H7 (cell line): Measurements from ENCODE around the gene SLX4IP. TPM values are rescaled to one million over a fixed set of nuclear protein-coding genes. Genes with fewer than 3 reads are reported as not detected.

Experiments used
- DNase-seq: peaks from one replicate; pipeline ENCODE4 v3.0.0; 2012
- H3K27me3 ChIP-seq: 2 replicates; pipeline ENCODE4 v1.6.0; 2011; ENCODE audit warnings: mild to moderate bottlenecking, low read length; ENCODE audit not compliant: control insufficient read depth, insufficient read depth
- H3K36me3 ChIP-seq: replicated peaks from 2 replicates; pipeline ENCODE4 v1.5.1; 2011; ENCODE audit warnings: low read length; ENCODE audit not compliant: control insufficient read depth, insufficient read depth
- H3K4me3 ChIP-seq: 2 replicates; pipeline ENCODE4 v1.5.1; 2011; ENCODE audit warnings: low read depth, mild to moderate bottlenecking, control low read depth, low read length, moderate library complexity; ENCODE audit not compliant: insufficient read depth
- total RNA-seq: library from RNA; depleted of rRNA; stranded (reverse); fragments of >200 nt; shearing (Covaris generic); gene quantifications from 2 replicates; pipeline ENCODE4 v1.2.3, GENCODE V29; 2014

The SLX4IP gene
- total RNA-seq, 1 experiment from 2014 or later, result 3.9 TPM

DNA sequence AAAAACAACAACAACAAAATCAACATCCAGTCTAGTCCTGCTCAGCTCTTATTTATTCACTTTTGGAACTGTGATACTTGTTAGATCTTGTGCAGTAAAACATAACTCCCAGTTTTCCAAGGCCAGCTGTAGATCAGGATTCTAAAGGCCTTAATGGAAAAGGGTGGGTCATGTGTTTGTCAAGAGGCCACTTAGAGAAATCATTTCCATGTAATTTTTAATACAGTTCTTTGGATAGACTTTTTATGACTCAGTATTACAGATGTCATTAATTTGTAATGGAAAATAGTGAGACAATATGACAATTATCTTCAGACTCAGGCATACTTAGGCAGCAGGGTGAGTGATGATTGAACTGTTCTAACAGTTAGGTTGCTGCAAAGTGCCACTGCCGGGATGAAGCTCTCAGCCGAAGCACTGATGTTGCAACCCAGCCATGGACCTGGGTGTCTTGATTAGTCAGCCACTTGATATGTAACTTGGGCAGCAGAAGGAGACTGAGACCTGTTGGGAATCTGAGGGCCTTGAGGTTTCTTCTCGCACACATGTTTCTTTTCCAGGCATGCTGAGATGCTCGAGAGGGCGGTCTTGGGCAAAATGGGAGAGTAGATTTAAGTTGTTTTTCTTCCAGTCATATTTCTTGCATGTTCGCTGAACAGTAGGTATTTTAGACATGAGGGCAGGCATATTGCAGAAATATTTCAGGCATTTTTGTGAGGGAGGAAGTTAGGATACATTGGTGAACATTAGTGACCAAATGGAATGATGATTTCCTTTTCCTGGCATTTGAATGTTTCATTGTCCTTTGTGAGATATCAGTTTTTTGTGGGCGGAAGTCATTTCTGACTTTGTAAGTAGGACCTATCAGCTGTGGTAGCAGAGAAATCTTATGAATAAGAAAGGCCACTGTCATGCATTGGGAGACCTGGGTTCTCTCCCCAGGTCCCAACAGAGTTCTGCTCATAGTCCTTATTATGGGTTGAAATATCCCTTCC lies 52.3 kb downstream of the SLX4IP start:
- no peaks in the 10 kb centered on the region for H3K36me3 ChIP-seq
- no peak overlapping the region for H3K4me3 ChIP-seq
- no peaks in the 10 kb centered on the region for H3K27me3 ChIP-seq
- DNase-seq, result no peak

DNA sequence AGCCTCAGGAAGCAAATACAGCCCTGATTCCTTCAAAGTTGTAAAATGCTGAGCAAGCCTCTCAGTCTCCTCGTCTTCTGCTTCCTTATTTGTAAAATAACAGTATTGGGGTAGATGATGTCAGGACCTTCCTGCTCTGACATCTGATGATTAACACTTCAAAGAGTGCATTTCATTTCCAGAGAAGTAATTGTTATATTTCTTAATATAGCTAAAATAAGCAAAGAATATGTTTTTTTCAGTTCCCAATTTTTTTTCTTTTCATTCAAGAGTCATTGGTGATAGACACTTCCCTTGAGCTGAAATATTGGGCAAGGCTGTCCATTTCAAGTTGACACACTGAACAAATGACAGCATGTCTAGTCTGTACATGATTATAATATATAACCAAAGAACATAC lies 53.4 kb downstream of the SLX4IP start:
- H3K36me3 ChIP-seq, result no peaks in the 10 kb centered on the region
- DNase-seq, result no peak
- no peak overlapping the region for H3K4me3 ChIP-seq
- no peaks in the 10 kb centered on the region for H3K27me3 ChIP-seq

DNA sequence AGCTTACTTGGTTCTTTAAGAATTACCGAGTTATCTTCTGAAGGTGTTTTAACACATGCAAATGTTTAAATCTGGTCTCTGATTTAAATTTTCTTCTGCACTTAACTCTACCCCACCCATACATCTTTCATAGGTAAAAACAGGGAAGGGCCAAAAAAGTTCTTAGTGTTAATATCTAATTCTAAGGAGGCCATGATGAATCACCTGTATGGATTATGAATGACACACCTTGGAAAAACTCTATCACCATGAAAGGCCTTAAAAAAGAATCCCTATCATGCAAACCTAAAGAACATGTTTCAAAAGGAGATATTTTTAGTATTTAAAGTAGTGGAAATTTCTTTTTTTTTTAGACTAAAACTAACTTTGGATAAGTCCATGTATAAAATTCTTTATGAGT lies 54.7 kb downstream of the SLX4IP start:
- DNase-seq, result no peak
- no peaks in the 10 kb centered on the region for H3K36me3 ChIP-seq
- no peaks in the 10 kb centered on the region for H3K27me3 ChIP-seq
- no peak overlapping the region for H3K4me3 ChIP-seq

DNA sequence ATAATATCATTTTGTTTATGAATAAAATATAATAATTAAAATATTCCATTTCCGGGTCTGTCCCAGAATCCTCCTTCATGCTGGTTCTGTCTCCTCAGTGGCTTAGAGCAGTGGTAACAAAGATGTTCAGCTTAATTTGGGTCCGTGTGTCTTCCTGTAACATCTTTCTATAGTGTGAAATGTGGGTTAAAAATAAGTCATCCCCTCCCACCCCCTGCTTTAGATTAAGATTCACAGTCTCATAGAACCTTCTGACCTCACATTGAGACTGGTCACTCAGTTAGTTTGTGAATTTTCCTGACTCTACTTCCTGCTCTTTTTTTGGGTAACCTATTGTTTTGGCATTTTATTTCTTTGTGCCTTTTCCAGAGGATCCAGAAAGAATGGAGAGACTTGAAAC lies 55.2 kb downstream of the SLX4IP start:
- no peaks in the 10 kb centered on the region for H3K36me3 ChIP-seq
- H3K27me3 ChIP-seq, result no peaks in the 10 kb centered on the region
- no peak overlapping the region for H3K4me3 ChIP-seq
- DNase-seq, result no peak

DNA sequence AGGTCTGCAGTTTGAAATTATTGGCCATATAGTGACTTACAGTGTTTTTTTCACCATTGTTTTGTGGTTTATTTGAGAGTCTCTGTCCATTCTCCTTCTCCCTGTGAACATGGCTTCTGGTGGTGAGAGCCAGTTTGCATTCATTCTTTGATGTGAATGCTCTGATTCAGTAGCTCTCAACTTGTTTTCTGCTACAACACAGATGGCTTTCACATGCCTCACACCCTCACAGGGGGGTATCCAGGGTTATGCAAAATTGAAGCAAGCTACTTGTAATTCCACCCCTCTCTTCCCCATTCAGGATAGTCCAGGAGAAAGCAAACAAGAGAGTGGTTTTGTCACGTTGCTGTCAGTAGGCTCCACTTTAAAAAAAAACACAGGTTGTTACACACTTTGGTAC lies 55.6 kb downstream of the SLX4IP start:
- Histone ChIP-seq H3K36me3 (no peaks in the 10 kb centered on the region), H3K4me3 (no peak overlapping the region), H3K27me3 (no peaks in the 10 kb centered on the region)
- peak; percentile 10 for DNase-seq

DNA sequence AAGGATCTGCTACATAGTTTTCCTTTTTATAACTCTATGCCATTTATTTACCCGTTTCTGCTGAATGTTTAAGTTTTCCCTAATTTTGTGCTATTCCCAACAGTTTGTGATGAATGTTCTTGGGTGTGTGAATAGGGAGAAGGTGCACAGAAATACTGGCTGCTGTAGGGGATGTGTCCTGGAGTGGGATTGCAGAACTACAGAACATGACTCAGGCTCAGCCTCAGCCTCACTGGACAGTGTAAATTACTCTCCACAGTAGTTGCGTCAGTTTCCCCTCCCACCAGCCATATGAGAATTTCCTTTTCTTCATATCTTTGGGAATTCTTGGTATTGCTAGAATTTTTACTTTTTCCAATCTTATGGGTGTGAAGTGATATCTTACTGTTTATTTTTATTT lies 57.0 kb downstream of the SLX4IP start:
- H3K36me3 ChIP-seq, result no peaks in the 10 kb centered on the region
- DNase-seq, result no peak
- no peaks in the 10 kb centered on the region for H3K27me3 ChIP-seq
- no peak overlapping the region for H3K4me3 ChIP-seq

DNA sequence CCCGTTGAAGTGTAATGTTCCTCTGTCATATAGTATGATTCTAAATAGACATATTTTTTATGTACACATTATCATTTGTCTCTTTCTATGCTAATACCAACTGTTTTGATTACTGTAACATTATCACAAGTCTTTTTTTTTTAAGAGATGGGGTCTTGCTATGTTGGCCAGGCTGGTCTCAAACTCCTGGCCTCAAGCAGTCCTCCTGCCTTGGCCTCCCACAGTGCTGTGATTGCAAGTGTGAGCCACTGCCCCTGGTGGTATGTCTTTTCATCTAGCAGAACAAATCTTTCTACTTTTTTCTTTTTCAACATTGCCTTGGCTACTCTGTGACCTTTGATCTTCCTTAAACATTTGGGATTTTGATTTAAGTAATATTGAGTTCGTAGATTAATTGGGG lies 57.7 kb downstream of the SLX4IP start:
- Histone ChIP-seq H3K36me3 (no peaks in the 10 kb centered on the region), H3K27me3 (no peaks in the 10 kb centered on the region), H3K4me3 (no peak overlapping the region)
- no peak for DNase-seq

DNA sequence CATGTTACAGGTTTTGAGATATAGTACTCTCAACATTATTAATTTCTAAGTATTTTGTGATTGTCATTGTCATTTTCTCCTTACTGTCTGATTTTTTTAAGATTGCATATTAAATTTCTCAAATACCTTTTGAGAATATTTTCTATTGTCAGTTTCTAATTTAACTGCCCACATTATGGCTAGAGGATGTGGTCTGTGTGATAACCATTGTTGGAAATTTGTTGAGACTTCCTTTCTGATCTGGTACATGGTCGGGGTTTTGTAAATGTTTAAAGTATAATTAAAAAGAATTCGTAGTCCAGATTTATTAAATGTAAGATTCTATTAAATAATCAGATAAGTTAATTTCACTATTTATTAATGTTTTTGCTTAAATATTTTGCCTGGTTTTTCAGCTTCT lies 60.1 kb downstream of the SLX4IP start:
- no peak overlapping the region for H3K4me3 ChIP-seq
- H3K27me3 ChIP-seq, result no peaks in the 10 kb centered on the region
- no peaks in the 10 kb centered on the region for H3K36me3 ChIP-seq
- DNase-seq, result no peak

DNA sequence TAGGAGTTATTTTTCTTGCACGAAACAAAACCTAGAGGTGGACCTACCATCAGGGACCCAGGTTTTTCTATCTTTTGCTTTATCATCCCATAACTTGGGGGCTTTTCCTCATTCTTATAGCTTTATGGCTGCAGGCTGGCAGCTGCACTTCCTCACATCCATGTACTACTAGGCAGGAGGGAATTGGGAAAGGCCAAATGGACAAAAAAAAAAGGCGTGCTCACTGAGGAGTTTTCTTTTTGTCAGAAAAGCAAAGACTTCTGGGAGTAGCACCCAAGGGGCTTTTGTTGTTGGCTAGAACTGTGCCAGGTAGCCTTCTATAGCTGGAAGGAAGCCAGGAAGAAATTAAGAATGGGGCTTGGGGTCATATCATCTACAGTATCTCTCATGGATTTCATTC lies 61.4 kb downstream of the SLX4IP start:
- Histone ChIP-seq H3K27me3 (no peaks in the 10 kb centered on the region), H3K4me3 (no peak overlapping the region), H3K36me3 (no peaks in the 10 kb centered on the region)
- no peak for DNase-seq

DNA sequence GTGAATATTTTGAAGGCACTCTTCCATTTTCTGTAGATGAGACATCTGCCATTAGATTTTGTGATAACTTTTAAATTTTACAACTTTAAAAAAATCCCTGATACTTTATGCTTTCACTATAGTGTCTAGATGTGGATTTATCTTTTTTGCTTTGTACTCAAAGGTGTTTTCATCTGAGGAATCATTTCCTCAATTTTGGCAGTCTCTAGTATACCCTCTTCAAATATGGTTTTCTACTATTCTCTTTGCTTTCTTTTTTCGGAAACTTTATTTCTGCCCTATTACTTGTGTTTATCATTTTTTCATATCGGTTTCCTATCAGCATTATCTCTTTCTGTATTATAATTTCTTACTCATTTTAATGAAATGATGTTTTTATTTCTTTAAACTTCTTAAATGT lies 62.2 kb downstream of the SLX4IP start:
- H3K36me3 ChIP-seq, result no peaks in the 10 kb centered on the region
- H3K27me3 ChIP-seq, result no peaks in the 10 kb centered on the region
- no peak for DNase-seq
- no peak overlapping the region for H3K4me3 ChIP-seq

DNA sequence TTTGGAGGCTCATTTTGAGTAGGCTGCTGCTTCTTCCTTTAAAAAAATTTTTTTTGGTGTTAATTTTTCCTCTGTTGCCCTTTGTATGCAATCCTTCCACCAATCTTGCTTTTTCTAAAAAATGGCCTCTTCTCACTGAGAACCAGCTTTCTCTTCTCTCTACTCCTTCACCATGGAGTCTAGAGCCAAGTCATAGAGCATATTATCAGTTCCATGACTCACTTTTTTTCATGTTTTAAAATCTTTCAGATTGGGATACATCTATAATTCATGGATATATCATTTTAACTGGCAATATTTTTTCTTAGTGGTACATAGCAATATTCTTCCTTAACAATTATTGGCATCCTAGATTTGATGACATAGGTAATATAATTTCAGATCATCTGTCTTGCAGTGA lies 62.7 kb downstream of the SLX4IP start:
- Histone ChIP-seq H3K36me3 (no peaks in the 10 kb centered on the region), H3K4me3 (no peak overlapping the region), H3K27me3 (no peaks in the 10 kb centered on the region)
- DNase-seq, result no peak

DNA sequence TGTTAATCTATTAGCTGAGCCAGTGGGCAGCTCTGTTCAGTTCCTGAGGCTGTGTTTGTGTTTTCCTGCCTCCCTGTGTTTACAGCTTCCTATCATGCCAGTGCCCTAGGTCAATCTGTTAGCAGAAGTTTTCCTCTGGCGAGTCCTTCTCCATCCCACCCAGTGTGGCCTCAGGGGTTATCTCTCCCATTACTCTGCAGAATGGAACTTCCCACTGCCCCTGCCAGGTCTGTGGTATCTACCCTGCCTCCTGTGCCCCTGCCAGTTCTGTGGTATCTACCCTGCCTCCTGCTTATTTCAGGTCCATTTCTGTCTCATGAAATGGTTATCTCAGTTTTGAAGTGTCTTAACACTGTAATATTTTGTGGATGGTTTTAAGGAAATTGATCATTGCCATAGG lies 63.1 kb downstream of the SLX4IP start:
- no peaks in the 10 kb centered on the region for H3K27me3 ChIP-seq
- H3K36me3 ChIP-seq, result no peaks in the 10 kb centered on the region
- H3K4me3 ChIP-seq, result no peak overlapping the region
- DNase-seq, result no peak

DNA sequence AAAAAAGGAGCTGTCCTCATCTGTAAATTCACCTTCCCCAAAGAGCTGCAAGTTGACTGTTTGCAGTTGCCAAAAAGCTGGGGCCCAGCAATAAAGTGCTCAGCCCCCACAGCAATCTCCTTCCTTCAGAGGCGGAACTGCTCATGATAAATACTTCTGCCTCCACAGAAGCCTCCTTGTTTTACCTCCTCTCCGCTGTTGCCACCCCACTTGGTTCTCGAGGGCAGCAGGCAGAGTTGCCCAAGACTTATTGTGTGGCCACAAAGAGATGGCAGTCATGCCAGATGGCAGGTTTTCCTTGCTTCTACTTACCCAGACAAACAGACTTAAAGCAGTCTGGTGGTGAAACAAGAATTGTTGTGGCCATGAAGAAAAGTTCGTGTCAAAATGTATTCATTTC lies 66.3 kb downstream of the SLX4IP start:
- no peaks in the 10 kb centered on the region for H3K27me3 ChIP-seq
- H3K4me3 ChIP-seq, result no peak overlapping the region
- H3K36me3 ChIP-seq, result no peaks in the 10 kb centered on the region
- DNase-seq, result no peak

DNA sequence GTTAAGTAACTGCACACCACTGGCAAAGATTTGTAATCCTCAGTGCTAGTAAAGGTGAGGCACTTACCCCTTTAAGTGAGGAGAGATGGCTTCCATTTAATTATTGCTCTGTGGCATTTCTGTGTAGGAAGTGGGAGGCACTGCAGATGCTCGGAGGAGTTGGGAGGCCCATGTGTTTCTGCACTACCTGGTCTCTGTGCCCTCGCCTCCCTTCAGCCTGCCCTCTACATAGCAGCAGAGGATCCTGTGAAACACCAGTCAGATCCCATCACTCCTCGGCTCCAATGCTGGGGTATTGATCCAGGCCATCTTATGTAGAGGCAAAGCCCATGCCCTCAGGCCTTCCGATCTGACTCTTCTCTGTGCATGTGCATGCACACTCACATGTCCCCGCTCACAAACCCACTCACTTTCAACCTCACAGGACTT lies 67.0 kb downstream of the SLX4IP start:
- Histone ChIP-seq H3K4me3 (no peak overlapping the region), H3K27me3 (no peaks in the 10 kb centered on the region), H3K36me3 (no peaks in the 10 kb centered on the region)
- DNase-seq, result no peak

DNA sequence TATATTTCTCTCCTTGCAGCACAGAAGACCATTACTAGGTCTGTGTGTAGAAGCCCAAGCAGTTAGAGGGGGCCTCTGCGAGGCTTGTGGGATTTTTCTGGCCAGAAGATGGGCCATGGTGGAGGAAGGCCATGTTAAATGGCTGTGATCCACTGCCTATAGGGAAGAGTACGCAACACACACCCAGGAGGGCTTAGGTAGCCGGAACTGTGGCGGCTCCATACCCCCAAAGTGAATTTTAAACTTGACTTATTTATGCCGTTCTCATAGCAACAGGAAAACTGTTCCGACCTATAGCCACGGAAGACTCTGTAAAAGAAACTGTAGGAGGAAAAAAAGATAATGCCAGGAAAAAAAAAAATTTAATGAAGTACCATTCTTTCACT lies 69.5 kb downstream of the SLX4IP start:
- Histone ChIP-seq H3K27me3 (no peaks in the 10 kb centered on the region), H3K4me3 (no peak overlapping the region), H3K36me3 (no peaks in the 10 kb centered on the region)
- no peak for DNase-seq
